GM18507 (cell line): Measurements from ENCODE around the gene THY1.
"Not testable (repeated sequence)": the region's sequence is repeated elsewhere in the genome, so short reads cannot be mapped to it uniquely, and the experiment has no call there.

Experiments used
- DNase-seq: peaks from one replicate; pipeline ENCODE4 v3.0.0; 2011; ENCODE audit warnings: low read depth; ENCODE audit not compliant: insufficient read length; ENCODE audit errors: extremely low spot score
- FAIRE-seq: peaks from 2 replicates; lab custom pipeline; 2011; peaks lifted over from hg19 to GRCh38; lab: Jason Lieb, UNC

Gene THY1

GRCh38 chr11:119402470-119402869 lies 20.5 kb downstream of the THY1 start:
- no peak for DNase-seq
- no peak for FAIRE-seq

DNA sequence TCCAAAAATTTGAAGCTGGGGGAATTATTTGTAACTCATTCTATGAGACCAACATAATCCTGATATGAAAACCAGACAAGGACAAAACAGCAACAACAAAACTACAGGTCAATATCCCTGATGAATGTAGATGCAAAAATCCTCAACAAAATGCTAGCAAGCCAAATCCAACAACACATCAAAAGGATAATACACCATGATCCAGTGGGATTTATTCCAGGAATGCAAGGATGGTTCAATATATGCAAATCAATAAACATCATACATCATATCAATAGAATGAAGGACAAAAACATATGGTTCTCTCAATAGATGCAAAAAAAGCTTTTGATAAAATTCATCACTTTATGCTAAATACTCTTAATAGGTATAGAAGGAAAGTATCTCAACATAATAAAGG lies 22.1 kb downstream of the THY1 start:
- FAIRE-seq (no peak), DNase-seq (no peak)

DNA sequence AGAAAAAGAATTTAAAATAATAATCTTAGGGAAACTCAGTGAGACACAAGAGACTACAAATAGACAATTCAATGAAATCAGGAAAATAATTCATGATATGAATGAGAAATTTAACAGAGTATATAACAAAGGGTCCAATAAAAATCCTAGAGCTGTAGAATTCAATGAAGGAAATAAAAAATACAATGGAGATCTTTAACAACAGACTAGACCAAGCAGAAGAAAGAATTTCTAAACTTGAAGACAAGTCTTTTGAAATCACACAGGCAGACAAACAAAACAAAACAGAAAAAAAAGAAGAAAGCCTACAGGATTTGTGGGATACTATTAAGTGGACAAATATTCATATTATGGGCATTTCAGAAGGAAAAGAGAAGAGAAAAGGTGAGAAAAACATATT lies 25.2 kb downstream of the THY1 start:
- FAIRE-seq, result no peak

GRCh38 chr11:119396835-119397234 lies 26.1 kb downstream of the THY1 start:
- FAIRE-seq, result no peak

More for the DNA sequence above, 25.2 kb downstream of the THY1 start:
- no peak for DNase-seq

DNA sequence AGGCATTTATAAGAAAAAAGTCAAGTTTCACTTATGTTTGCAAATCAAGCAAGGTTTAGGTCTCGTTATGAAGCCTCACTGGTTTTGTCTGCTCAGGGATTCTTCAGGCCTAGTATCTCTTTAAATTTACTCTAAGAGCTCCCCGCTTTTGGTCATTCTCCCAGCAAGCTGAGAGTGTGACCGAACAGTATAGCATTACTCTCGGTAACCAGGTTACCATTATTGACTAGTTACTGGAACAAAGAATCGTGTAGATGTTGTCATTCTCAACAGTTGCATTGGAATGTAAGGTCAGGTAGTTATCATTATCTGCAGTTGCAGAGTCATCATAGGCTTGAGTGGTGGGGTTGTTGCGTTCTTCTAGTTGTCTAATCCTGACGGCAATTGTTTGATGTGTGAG lies 31.7 kb downstream of the THY1 start:
- no peak for DNase-seq
- FAIRE-seq, result no peak

More at GRCh38 chr11:119396835-119397234, 26.1 kb downstream of the THY1 start:
- no peak for DNase-seq

GRCh38 chr11:119389611-119390254 lies 33.2 kb downstream of the THY1 start:
- FAIRE-seq, result peak; percentile 66
- no peak for DNase-seq

- DNase-seq (no peak), FAIRE-seq (no peak)
Observed at GRCh38 chr11:119388103-119388502, 34.9 kb downstream of the THY1 start.

GRCh38 chr11:119384332-119384731 lies 38.6 kb downstream of the THY1 start:
- DNase-seq (no peak), FAIRE-seq (no peak)

- not testable (repeated sequence) for FAIRE-seq, DNase-seq
Observed at GRCh38 chr11:119382513-119382912, 40.5 kb downstream of the THY1 start.

DNA sequence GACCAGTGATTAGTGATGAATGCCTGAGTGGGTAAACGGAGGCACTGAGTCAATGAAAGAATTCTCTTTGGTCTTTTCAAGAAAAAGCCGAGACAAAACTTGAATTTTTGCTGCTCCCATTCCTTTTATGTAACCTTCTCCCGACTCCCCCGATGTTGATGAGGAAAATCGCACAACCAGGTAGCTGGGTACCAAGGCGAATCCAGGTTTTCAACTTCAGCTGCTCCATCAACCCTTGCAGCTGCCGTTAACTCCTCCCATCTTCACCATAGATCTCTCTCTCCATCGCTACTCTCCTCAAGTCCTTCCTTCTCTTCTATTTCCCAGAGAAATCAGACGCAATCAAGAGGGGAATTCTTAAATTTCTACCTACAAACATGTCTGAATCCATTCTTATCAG lies 40.9 kb downstream of the THY1 start:
- FAIRE-seq (no peak), DNase-seq (no peak)

GRCh38 chr11:119381181-119381988 lies 41.6 kb downstream of the THY1 start, which contains the start of gene USP2:
TSS of gene USP2 (minus strand) at chr11:119381690. CDS start at chr11:119373480, 8,210 bp downstream.
- FAIRE-seq, result peak; percentile 95
- peak; percentile 84 for DNase-seq

DNA sequence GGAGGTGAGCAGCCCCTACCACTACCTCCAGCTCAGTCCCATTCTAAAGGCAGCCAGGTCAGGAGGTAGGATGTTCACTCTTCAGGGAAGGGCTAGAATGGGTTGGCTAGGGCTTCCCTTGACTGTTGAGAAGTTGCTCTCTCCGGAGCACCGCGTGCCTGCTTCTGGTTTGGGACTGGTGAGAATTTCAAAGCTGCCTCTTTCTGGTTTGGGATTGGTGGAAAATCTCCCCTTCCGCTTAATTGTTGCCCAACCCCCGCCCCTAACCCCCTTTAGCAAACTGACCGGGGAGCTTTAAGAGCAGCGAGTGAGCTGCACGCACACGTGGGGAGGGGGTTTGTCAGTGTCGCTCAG lies 42.2 kb downstream of the THY1 start:
- FAIRE-seq (no peak), DNase-seq (no peak)

GRCh38 chr11:119380160-119380826 lies 42.7 kb downstream of the THY1 start:
- no peak for DNase-seq
- FAIRE-seq, result no peak

- DNase-seq, result no peak
- FAIRE-seq, result no peak
Observed at GRCh38 chr11:119378851-119379465, 44.0 kb downstream of the THY1 start.

GRCh38 chr11:119377961-119378667 lies 44.9 kb downstream of the THY1 start:
- DNase-seq (no peak), FAIRE-seq (no peak)

DNA sequence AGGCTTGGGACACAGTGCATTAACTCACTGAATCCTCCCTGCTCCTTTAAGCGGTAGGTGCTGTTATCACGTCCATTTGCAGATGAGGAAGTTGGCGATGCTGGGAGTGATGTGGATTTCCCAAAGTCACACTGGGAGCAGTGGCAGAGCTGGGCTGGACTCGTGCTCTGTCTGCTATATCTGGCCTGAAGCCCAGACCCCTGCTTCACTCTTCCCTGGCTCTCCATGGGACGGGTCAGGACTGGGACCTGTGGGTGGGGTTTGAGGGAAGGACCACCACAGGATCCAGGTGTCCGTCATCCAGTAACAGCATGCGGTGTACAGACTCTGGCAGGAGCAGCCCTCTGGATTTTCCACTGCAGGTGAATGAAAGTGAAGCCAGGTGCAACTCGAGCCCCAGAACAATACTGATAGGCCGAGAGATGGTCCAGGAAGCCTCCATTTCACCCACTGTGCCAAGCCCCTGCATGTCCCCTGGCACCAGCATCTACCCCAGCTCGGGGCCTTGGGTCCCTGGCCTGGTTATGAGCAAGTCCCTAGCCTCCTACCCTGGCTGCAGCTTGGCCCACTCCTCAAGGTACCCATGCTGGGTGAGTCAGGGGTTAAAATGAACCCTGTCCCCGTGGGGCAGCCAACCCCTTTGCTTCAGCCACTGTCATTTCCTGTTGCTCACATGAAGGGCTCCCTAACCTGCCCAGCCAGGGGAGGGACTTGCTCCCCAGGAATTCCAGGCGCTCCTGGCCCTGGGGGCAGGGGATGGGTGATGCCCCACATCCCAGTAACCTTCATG lies 45.7 kb downstream of the THY1 start:
- FAIRE-seq (no peak), DNase-seq (no peak)

DNA sequence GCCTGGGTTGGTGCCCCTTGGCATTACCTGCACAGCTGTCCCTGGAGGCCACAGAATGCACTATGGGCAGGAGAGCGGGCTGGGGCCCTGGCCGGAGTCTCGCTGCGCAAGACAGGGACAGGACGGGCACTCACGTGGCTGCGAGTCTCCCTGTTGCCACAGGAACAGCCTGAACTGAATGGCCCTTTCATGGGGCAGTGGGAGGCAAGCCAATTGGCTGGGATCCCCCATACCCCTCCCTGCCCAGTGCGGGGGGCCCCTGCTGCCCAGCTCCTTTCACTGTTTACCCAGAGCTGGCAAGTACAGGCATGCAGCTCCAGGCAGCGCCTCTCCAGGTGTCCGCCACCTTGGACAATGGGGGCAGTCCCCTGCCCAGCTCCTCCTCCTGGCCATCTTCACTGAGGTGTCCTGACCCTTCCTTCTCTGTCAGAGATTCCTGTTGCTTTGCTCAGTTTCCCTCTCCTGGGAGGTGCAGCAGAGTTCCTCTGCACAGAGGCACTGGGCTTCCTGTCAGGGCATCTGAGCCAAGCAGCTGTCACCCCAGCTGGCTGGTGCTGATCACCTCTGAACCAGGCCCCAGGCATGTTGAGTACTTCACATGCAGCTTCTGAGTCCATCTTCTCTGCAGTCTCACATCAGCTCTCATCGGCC lies 46.6 kb downstream of the THY1 start:
- no peak for FAIRE-seq
- no peak for DNase-seq
